Stimulated activated CD4-positive, alpha-beta T cell treated with anti-CD3 and anti-CD28 coated beads, TNF-alpha, amount 100 ng/mL, for 24 hours (primary cell): ENCODE results near the gene NOCT.
"Not testable (repeated sequence)": the region's sequence is repeated elsewhere in the genome, so short reads cannot be mapped to it uniquely, and the experiment has no call there.

Experiments used
- DNase-seq, 3 experiments: peaks; one replicate each; pipeline ENCODE4 v3.0.0-alpha.2; 2020; ENCODE audit warnings: low read depth in 3 of 3

NOCT gene

GRCh38 chr4:139050446-139050845, 34.9 kb downstream of the NOCT start:
- no peak for DNase-seq

- no peak for DNase-seq
Observed at GRCh38 chr4:139053909-139054308, 38.3 kb downstream of the NOCT start.

- DNase-seq = no peak
Observed at GRCh38 chr4:139054791-139055505, 39.4 kb downstream of the NOCT start.

- DNase-seq = not testable (repeated sequence)
Observed at GRCh38 chr4:139059026-139059425, 43.4 kb downstream of the NOCT start.

- DNase-seq = no peak
Observed at GRCh38 chr4:139060591-139060990, 45.0 kb downstream of the NOCT start.

- DNase-seq = no peak
Observed at GRCh38 chr4:139076016-139076744, 60.6 kb downstream of the NOCT start.

GRCh38 chr4:139077567-139078355, 62.2 kb downstream of the NOCT start:
- no peak for DNase-seq

- DNase-seq = no peak
Observed at GRCh38 chr4:139078926-139079325, 63.3 kb downstream of the NOCT start.

GRCh38 chr4:139082750-139083606, 67.4 kb downstream of the NOCT start:
- peak; percentile 80 to 93 (median 85) for DNase-seq

GRCh38 chr4:139083607-139083955, 68.0 kb downstream of the NOCT start:
- DNase-seq = peak in 2 of 3 experiments; percentile 31 to 48

- DNase-seq = peak; percentile 70 to 85 (median 76)
Observed at GRCh38 chr4:139083956-139084803, 68.6 kb downstream of the NOCT start.

- DNase-seq = no peak
Observed at GRCh38 chr4:139084804-139085093, 69.2 kb downstream of the NOCT start.

GRCh38 chr4:139085141-139085540, 69.6 kb downstream of the NOCT start:
- DNase-seq = no peak

GRCh38 chr4:139092271-139092670, 76.7 kb downstream of the NOCT start:
- DNase-seq = no peak
